ENCODE data around the gene FXYD2. TPM values are rescaled to one million over a fixed set of nuclear protein-coding genes. Genes with fewer than 3 reads are reported as not detected.
"Not testable (repeated sequence)": the region's sequence is repeated elsewhere in the genome, so short reads cannot be mapped to it uniquely, and the experiment has no call there.

The FXYD2 gene
- total RNA-seq, 1 donor from 2014 or later, result 0.48 TPM

GRCh38 chr11:117865546-117865945, 41.0 kb upstream of the FXYD2 start:
- H3K4me1 Mint-ChIP-seq (ENCODE audit: low read depth); H3K27ac Mint-ChIP-seq; intact Hi-C loops (cut with micrococcal nuclease); H3K36me3 Mint-ChIP-seq (ENCODE audit: low read depth); H3K9me3 Mint-ChIP-seq; DNase-seq (ENCODE audit: low spot score); H3K4me3 Mint-ChIP-seq (ENCODE audit: low read depth): not testable (repeated sequence)
- H3K27me3 Mint-ChIP-seq (ENCODE audit: low read depth), result peaks cover 14% of the 10 kb centered on the region

GRCh38 chr11:117863383-117863782, 38.8 kb upstream of the FXYD2 start:
- no peak overlapping the region for H3K27ac Mint-ChIP-seq
- peaks cover 3% of the 10 kb centered on the region for H3K4me1 Mint-ChIP-seq (ENCODE audit: low read depth)
- no peak for DNase-seq (ENCODE audit: low spot score)
- no peaks in the 10 kb centered on the region for H3K36me3 Mint-ChIP-seq (ENCODE audit: low read depth)
- no peaks in the 10 kb centered on the region for H3K9me3 Mint-ChIP-seq
- H3K27me3 Mint-ChIP-seq (ENCODE audit: low read depth), result peaks cover 14% of the 10 kb centered on the region
- intact Hi-C loops (cut with micrococcal nuclease), result no loop called here
- H3K4me3 Mint-ChIP-seq (ENCODE audit: low read depth), result no peak overlapping the region

GRCh38 chr11:117862753-117863152, 38.2 kb upstream of the FXYD2 start:
- intact Hi-C loops (cut with micrococcal nuclease), result no loop called here
- Mint-ChIP-seq H3K27me3 (ENCODE audit: low read depth) (peaks cover 14% of the 10 kb centered on the region), H3K36me3 (ENCODE audit: low read depth) (no peaks in the 10 kb centered on the region), H3K27ac (no peak overlapping the region), H3K9me3 (no peaks in the 10 kb centered on the region), H3K4me3 (ENCODE audit: low read depth) (no peak overlapping the region), H3K4me1 (ENCODE audit: low read depth) (peaks cover 3% of the 10 kb centered on the region)
- no peak for DNase-seq (ENCODE audit: low spot score)

- Mint-ChIP-seq H3K27me3 (ENCODE audit: low read depth) (peaks cover 9% of the 10 kb centered on the region), H3K9me3 (no peaks in the 10 kb centered on the region), H3K4me1 (ENCODE audit: low read depth) (peaks cover 3% of the 10 kb centered on the region), H3K36me3 (ENCODE audit: low read depth) (no peaks in the 10 kb centered on the region), H3K27ac (no peak overlapping the region), H3K4me3 (ENCODE audit: low read depth) (no peak overlapping the region)
- intact Hi-C loops (cut with micrococcal nuclease), result no loop called here
- DNase-seq (ENCODE audit: low spot score), result no peak
Measured at GRCh38 chr11:117862019-117862725, 37.6 kb upstream of the FXYD2 start.

GRCh38 chr11:117861151-117862018, 36.8 kb upstream of the FXYD2 start:
- H3K9me3 Mint-ChIP-seq, result no peaks in the 10 kb centered on the region
- intact Hi-C loops (cut with micrococcal nuclease), result no loop called here
- no peak for DNase-seq (ENCODE audit: low spot score)
- peaks cover 3% of the 10 kb centered on the region for H3K4me1 Mint-ChIP-seq (ENCODE audit: low read depth)
- H3K27me3 Mint-ChIP-seq (ENCODE audit: low read depth), result peaks cover 10% of the 10 kb centered on the region
- no peaks in the 10 kb centered on the region for H3K36me3 Mint-ChIP-seq (ENCODE audit: low read depth)
- H3K27ac Mint-ChIP-seq, result no peak overlapping the region
- H3K4me3 Mint-ChIP-seq (ENCODE audit: low read depth), result no peak overlapping the region

- H3K27ac Mint-ChIP-seq, result no peak overlapping the region
- H3K36me3 Mint-ChIP-seq (ENCODE audit: low read depth), result no peaks in the 10 kb centered on the region
- no peak for DNase-seq (ENCODE audit: low spot score)
- H3K4me3 Mint-ChIP-seq (ENCODE audit: low read depth), result no peak overlapping the region
- no peaks in the 10 kb centered on the region for H3K9me3 Mint-ChIP-seq
- intact Hi-C loops (cut with micrococcal nuclease), result no loop called here
- peaks cover 3% of the 10 kb centered on the region for H3K4me1 Mint-ChIP-seq (ENCODE audit: low read depth)
- peaks cover 10% of the 10 kb centered on the region for H3K27me3 Mint-ChIP-seq (ENCODE audit: low read depth)
Measured at GRCh38 chr11:117860139-117860538, 35.6 kb upstream of the FXYD2 start.

GRCh38 chr11:117859488-117860112, 35.1 kb upstream of the FXYD2 start:
- Mint-ChIP-seq H3K4me1 (ENCODE audit: low read depth) (peaks cover 3% of the 10 kb centered on the region), H3K27ac (no peak overlapping the region), H3K4me3 (ENCODE audit: low read depth) (no peak overlapping the region), H3K36me3 (ENCODE audit: low read depth) (no peaks in the 10 kb centered on the region), H3K27me3 (ENCODE audit: low read depth) (peaks cover 10% of the 10 kb centered on the region), H3K9me3 (no peaks in the 10 kb centered on the region)
- intact Hi-C loops (cut with micrococcal nuclease), result no loop called here
- DNase-seq (ENCODE audit: low spot score), result no peak

- Mint-ChIP-seq H3K4me1 (ENCODE audit: low read depth) (peaks cover 3% of the 10 kb centered on the region), H3K36me3 (ENCODE audit: low read depth) (no peaks in the 10 kb centered on the region), H3K4me3 (ENCODE audit: low read depth) (no peak overlapping the region), H3K27me3 (ENCODE audit: low read depth) (peaks cover 9% of the 10 kb centered on the region), H3K9me3 (no peaks in the 10 kb centered on the region), H3K27ac (no peak overlapping the region)
- intact Hi-C loops (cut with micrococcal nuclease), result no loop called here
- DNase-seq (ENCODE audit: low spot score), result no peak
Measured at GRCh38 chr11:117859061-117859460, 34.5 kb upstream of the FXYD2 start.

GRCh38 chr11:117857734-117858414, 33.3 kb upstream of the FXYD2 start:
- H3K36me3 Mint-ChIP-seq (ENCODE audit: low read depth), result peaks cover 2% of the 10 kb centered on the region
- H3K4me3 Mint-ChIP-seq (ENCODE audit: low read depth), result no peak overlapping the region
- no peak for DNase-seq (ENCODE audit: low spot score)
- intact Hi-C loops (cut with micrococcal nuclease), result no loop called here
- peaks cover 4% of the 10 kb centered on the region for H3K4me1 Mint-ChIP-seq (ENCODE audit: low read depth)
- H3K9me3 Mint-ChIP-seq, result peaks cover 2% of the 10 kb centered on the region
- peaks cover 7% of the 10 kb centered on the region for H3K27me3 Mint-ChIP-seq (ENCODE audit: low read depth)
- H3K27ac Mint-ChIP-seq, result no peak overlapping the region

GRCh38 chr11:117855912-117856651, 31.5 kb upstream of the FXYD2 start:
- H3K27me3 Mint-ChIP-seq (ENCODE audit: low read depth), result peaks cover 13% of the 10 kb centered on the region
- intact Hi-C loops (cut with micrococcal nuclease), result no loop called here
- peaks cover 6% of the 10 kb centered on the region for H3K4me1 Mint-ChIP-seq (ENCODE audit: low read depth)
- no peak for DNase-seq (ENCODE audit: low spot score)
- peaks cover 8% of the 10 kb centered on the region for H3K36me3 Mint-ChIP-seq (ENCODE audit: low read depth)
- H3K9me3 Mint-ChIP-seq, result peaks cover 8% of the 10 kb centered on the region
- H3K27ac Mint-ChIP-seq, result no peak overlapping the region
- H3K4me3 Mint-ChIP-seq (ENCODE audit: low read depth), result no peak overlapping the region

GRCh38 chr11:117855186-117855845, 30.8 kb upstream of the FXYD2 start:
- Mint-ChIP-seq H3K36me3 (ENCODE audit: low read depth) (peaks cover 8% of the 10 kb centered on the region), H3K27ac (no peak overlapping the region), H3K4me1 (ENCODE audit: low read depth) (peaks cover 6% of the 10 kb centered on the region), H3K4me3 (ENCODE audit: low read depth) (no peak overlapping the region), H3K9me3 (peaks cover 8% of the 10 kb centered on the region), H3K27me3 (ENCODE audit: low read depth) (peaks cover 13% of the 10 kb centered on the region)
- intact Hi-C loops (cut with micrococcal nuclease), result no loop called here
- no peak for DNase-seq (ENCODE audit: low spot score)

GRCh38 chr11:117852309-117852708, 27.8 kb upstream of the FXYD2 start:
- Mint-ChIP-seq H3K4me3 (ENCODE audit: low read depth) (no peak overlapping the region), H3K4me1 (ENCODE audit: low read depth) (peaks cover 13% of the 10 kb centered on the region), H3K36me3 (ENCODE audit: low read depth) (peaks cover 8% of the 10 kb centered on the region), H3K27ac (no peak overlapping the region), H3K27me3 (ENCODE audit: low read depth) (peaks cover 13% of the 10 kb centered on the region), H3K9me3 (peaks cover 8% of the 10 kb centered on the region)
- no peak for DNase-seq (ENCODE audit: low spot score)
- intact Hi-C loops (cut with micrococcal nuclease), result no loop called here
